SK-N-SH (cell line): ENCODE measurements around the gene STK4. TPM values are rescaled to one million over a fixed set of nuclear protein-coding genes. Genes with fewer than 3 reads are reported as not detected.

ENCODE experiments used
- CTCF ChIA-PET: fragments of 300-600, 350-600 bp; formaldehyde crosslinking; extraction: SDS; loops from one replicate; lab custom pipeline; 2021; lab: Yijun Ruan, JAX
- POLR2A ChIA-PET: fragments of 350-600 bp; sonication (Branson Sonifier 250); formaldehyde crosslinking; extraction: SDS; loops from one replicate; lab custom pipeline; 2020; ENCODE audit warnings: antibody characterized with exemption, inconsistent platforms; lab: Yijun Ruan, JAX
- DNase-seq: peaks from one replicate; pipeline ENCODE4 v3.0.0; 2012
- H2AFZ ChIP-seq: fragments of 200-600 bp; sonication (generic); 2 replicates; pipeline ENCODE4 v1.8.1; 2016; ENCODE audit warnings: antibody characterized with exemption, mild to moderate bottlenecking, low read depth
- H3F3A ChIP-seq: fragments of 200-600 bp; sonication (generic); replicated peaks from 2 replicates; pipeline ENCODE3; 2016; ENCODE audit warnings: antibody characterized with exemption, mild to moderate bottlenecking; ENCODE audit not compliant: insufficient read depth
- H3K27ac ChIP-seq, 2 experiments: fragments of 200-500 bp in 1 of 2; fragments of 200-600 bp in 1 of 2; sonication (Bioruptor generic) in 1 of 2; sonication (generic), shearing (Covaris generic) in 1 of 2; 2 replicates each; pipeline versions ENCODE4 v1.5.1 to v1.6.1; 2014 to 2016; ENCODE audit warnings: low read depth in 2 of 2, inconsistent platforms in 1 of 2, low read length in 1 of 2, mild to moderate bottlenecking in 1 of 2, mixed read lengths in 1 of 2
- H3K27me3 ChIP-seq: fragments of 200-600 bp; sonication (generic), shearing (Covaris generic); 2 replicates; pipeline ENCODE4 v1.6.1; 2016; ENCODE audit warnings: mixed run types; ENCODE audit not compliant: insufficient read depth
- H3K36me3 ChIP-seq, 2 experiments: fragments of 200-500 bp in 1 of 2; fragments of 200-600 bp in 1 of 2; sonication (Bioruptor generic) in 1 of 2; sonication (generic) in 1 of 2; replicated peaks in 1 of 2; 2 replicates each; pipeline versions ENCODE3 to v1.5.1; 2014 to 2016; ENCODE audit warnings: low read length in 1 of 2, mild to moderate bottlenecking in 1 of 2; ENCODE audit not compliant: insufficient read depth in 2 of 2, control insufficient read depth in 1 of 2
- H3K4me1 ChIP-seq, 2 experiments: fragments of 200-500 bp in 1 of 2; fragments of 200-600 bp in 1 of 2; sonication (Bioruptor generic) in 1 of 2; sonication (generic), shearing (Covaris generic) in 1 of 2; 2 replicates each; pipeline versions ENCODE4 v1.5.1 to v1.6.1; 2014 to 2016; ENCODE audit warnings: low read depth in 1 of 2, low read length in 1 of 2, mixed run types in 1 of 2; ENCODE audit not compliant: insufficient read depth in 2 of 2, control insufficient read depth in 1 of 2
- H3K4me2 ChIP-seq: fragments of 200-600 bp; sonication (generic), shearing (Covaris generic); 2 replicates; pipeline ENCODE4 v1.6.1; 2017; ENCODE audit warnings: mixed run types
- H3K4me3 ChIP-seq, 2 experiments: fragments of 200-500 bp in 1 of 2; fragments of 200-600 bp in 1 of 2; sonication (Bioruptor generic) in 1 of 2; sonication (generic), shearing (Covaris generic) in 1 of 2; 2 replicates each; pipeline versions ENCODE4 v1.5.1 to v1.8.1; 2014 to 2016; ENCODE audit warnings: low read depth in 2 of 2, inconsistent platforms in 1 of 2, low read length in 1 of 2, mild to moderate bottlenecking in 1 of 2, mixed read lengths in 1 of 2, moderate library complexity in 1 of 2
- H3K79me2 ChIP-seq: fragments of 200-600 bp; sonication (generic); 2 replicates; pipeline ENCODE4 v1.8.1; 2017; ENCODE audit warnings: mild to moderate bottlenecking; ENCODE audit not compliant: insufficient read depth
- H3K9ac ChIP-seq: fragments of 200-600 bp; sonication (generic); 2 replicates; pipeline ENCODE4 v1.6.1; 2017; ENCODE audit warnings: mixed run types
- H3K9me2 ChIP-seq: fragments of 200-600 bp; sonication (generic); 2 replicates; pipeline ENCODE4 v1.6.1; 2017; ENCODE audit warnings: mixed run types
- H3K9me3 ChIP-seq: fragments of 200-600 bp; sonication (generic); 2 replicates; pipeline ENCODE4 v1.6.1; 2017; ENCODE audit warnings: mixed run types, mild to moderate bottlenecking, moderate library complexity
- H4K20me1 ChIP-seq: fragments of 200-600 bp; sonication (generic); 2 replicates; pipeline ENCODE4 v1.6.1; 2017; ENCODE audit warnings: mild to moderate bottlenecking, mixed run types; ENCODE audit not compliant: insufficient read depth
- CTCF ChIP-seq: fragments of 200-600 bp; sonication (generic); IDR thresholded peaks from 2 replicates; pipeline ENCODE4 v1.6.1; 2017; ENCODE audit warnings: antibody characterized with exemption, mild to moderate bottlenecking, moderate library complexity
- EP300 ChIP-seq, 2 experiments: IDR thresholded peaks; 2 replicates each; pipeline versions ENCODE4 v1.4.0 to v1.6.1; 2012; ENCODE audit warnings: borderline replicate concordance in 1 of 2, low read depth in 1 of 2, low read length in 1 of 2
- EZH2phosphoT487 ChIP-seq: fragments of 200-600 bp; sonication (generic); IDR thresholded peaks from 2 replicates; pipeline ENCODE4 v1.6.1; 2017; ENCODE audit warnings: low read depth, mixed run types, mild to moderate bottlenecking, antibody characterized with exemption, moderate library complexity, borderline replicate concordance
- FOSL2 ChIP-seq: IDR thresholded peaks from 2 replicates; pipeline ENCODE4 v1.4.0; 2012; ENCODE audit warnings: low read depth, mild to moderate bottlenecking, moderate library complexity, borderline replicate concordance
- FOXJ3 ChIP-seq: sonication (generic); formaldehyde crosslinking; IDR thresholded peaks from 2 replicates; pipeline ENCODE4 v1.5.1; 2020; ENCODE audit warnings: mild to moderate bottlenecking, missing genetic modification reagents
- NRF1 ChIP-seq: IDR thresholded peaks from 2 replicates; pipeline ENCODE4 v1.6.1; 2012; ENCODE audit warnings: low read depth, mild to moderate bottlenecking, low read length
- PBX3 ChIP-seq: IDR thresholded peaks from 2 replicates; pipeline ENCODE4; 2012
- RAD21 ChIP-seq: IDR thresholded peaks from 2 replicates; pipeline ENCODE4 v1.6.1; 2012; ENCODE audit warnings: mild to moderate bottlenecking, low read length
- RCOR1 ChIP-seq: fragments of 150-350 bp; IDR thresholded peaks from 2 replicates; pipeline ENCODE4 v1.6.1; 2017; ENCODE audit warnings: antibody characterized with exemption, low read length
- REST ChIP-seq: IDR thresholded peaks from 2 replicates; pipeline ENCODE4 v1.6.1; 2012; ENCODE audit warnings: mild to moderate bottlenecking, low read depth, low read length, moderate library complexity
- RFX5 ChIP-seq: IDR thresholded peaks from 2 replicates; pipeline ENCODE4 v1.6.1; 2012; ENCODE audit warnings: mild to moderate bottlenecking, improper control_type of control experiment, low read length
- SMC3 ChIP-seq: IDR thresholded peaks from 2 replicates; pipeline ENCODE4 v1.6.1; 2012; ENCODE audit warnings: low read depth, low read length, improper control_type of control experiment
- TEAD4 ChIP-seq: IDR thresholded peaks from 2 replicates; pipeline ENCODE4 v1.4.0; 2012; ENCODE audit warnings: mild to moderate bottlenecking, borderline replicate concordance; ENCODE audit not compliant: insufficient read depth
- ZBTB33 ChIP-seq: IDR thresholded peaks from 2 replicates; pipeline ENCODE4 v1.4.0; 2012; ENCODE audit warnings: low read depth, borderline replicate concordance
- WGBS: methylation state at CpG from one replicate; pipeline ENCODE4 v1.1.6; 2017; ENCODE audit warnings: low lambda C conversion rate; 5-methylcytosine and 5-hydroxymethylcytosine counted together
- polyA plus RNA-seq, 3 experiments: library from polyadenylated mRNA; depleted of rRNA; stranded (reverse); fragments of >200 nt; gene quantifications; 2 replicates each; pipeline ENCODE4 v1.2.3, GENCODE V29; 2012

STK4 gene
- polyA plus RNA-seq, 1 of the 3 experiments (the other 2 are of a cell fraction) = 11.4 TPM

- no peak overlapping the region for H3K4me3 ChIP-seq
- H3K27me3 ChIP-seq = no peaks in the 10 kb centered on the region
- CTCF ChIA-PET = no interaction called here
- no peak for TF ChIP-seq CTCF
- no peak for TF ChIP-seq EP300 (IDR thresholded peaks at IDR 0.05; ENCODE audit: borderline replicate concordance in 1 of 2, low read depth in 1 of 2, low read length in 1 of 2)
- TF ChIP-seq REST = no peak
- no peak for TF ChIP-seq ZBTB33
- no peak for TF ChIP-seq NRF1
- TF ChIP-seq RCOR1 = no peak
- TF ChIP-seq SMC3 = no peak
- no peak for TF ChIP-seq EZH2phosphoT487
- TF ChIP-seq RFX5 = no peak
- TF ChIP-seq PBX3 = no peak
- TF ChIP-seq TEAD4 = no peak
- TF ChIP-seq RAD21 = no peak
- no peak for TF ChIP-seq FOXJ3 (CRISPR knock-in tag)
- TF ChIP-seq FOSL2 = no peak
- TF ChIP-seq, all 33 proteins: peak for 0
- Histone ChIP-seq H3K9me3 (no peaks in the 10 kb centered on the region), H3K4me1 (no peaks in the 10 kb centered on the region), H3K9ac (no peak overlapping the region), H3F3A (peaks cover 15% of the 10 kb centered on the region), H3K36me3 (peaks cover 61 to 91% of the 10 kb centered on the region in 2 experiments), H3K9me2 (no peaks in the 10 kb centered on the region), H3K4me2 (no peak overlapping the region), H4K20me1 (no peaks in the 10 kb centered on the region), H2AFZ (no peak overlapping the region), H3K79me2 (no peaks in the 10 kb centered on the region), H3K27ac (no peak overlapping the region)
- no peak for DNase-seq
- POLR2A ChIA-PET = interaction anchor here (0.8 kb wide), 1 partner anchor 137 kb away, joined by 3 read pairs; no protein-coding TSS in a partner anchor
- whole genome bisulfite sequencing = 87% methylated on average over 2 of the region's 2 CpGs
These were observed 19.9 kb upstream of the STK4 start for GRCh38 chr20:44946271-44946852.
